ENCODE measurements around the gene TEAD2.

Gene TEAD2
- total RNA-seq = 0 to 2.0 (median 0.04) reads per million in 17 experiments

DNA sequence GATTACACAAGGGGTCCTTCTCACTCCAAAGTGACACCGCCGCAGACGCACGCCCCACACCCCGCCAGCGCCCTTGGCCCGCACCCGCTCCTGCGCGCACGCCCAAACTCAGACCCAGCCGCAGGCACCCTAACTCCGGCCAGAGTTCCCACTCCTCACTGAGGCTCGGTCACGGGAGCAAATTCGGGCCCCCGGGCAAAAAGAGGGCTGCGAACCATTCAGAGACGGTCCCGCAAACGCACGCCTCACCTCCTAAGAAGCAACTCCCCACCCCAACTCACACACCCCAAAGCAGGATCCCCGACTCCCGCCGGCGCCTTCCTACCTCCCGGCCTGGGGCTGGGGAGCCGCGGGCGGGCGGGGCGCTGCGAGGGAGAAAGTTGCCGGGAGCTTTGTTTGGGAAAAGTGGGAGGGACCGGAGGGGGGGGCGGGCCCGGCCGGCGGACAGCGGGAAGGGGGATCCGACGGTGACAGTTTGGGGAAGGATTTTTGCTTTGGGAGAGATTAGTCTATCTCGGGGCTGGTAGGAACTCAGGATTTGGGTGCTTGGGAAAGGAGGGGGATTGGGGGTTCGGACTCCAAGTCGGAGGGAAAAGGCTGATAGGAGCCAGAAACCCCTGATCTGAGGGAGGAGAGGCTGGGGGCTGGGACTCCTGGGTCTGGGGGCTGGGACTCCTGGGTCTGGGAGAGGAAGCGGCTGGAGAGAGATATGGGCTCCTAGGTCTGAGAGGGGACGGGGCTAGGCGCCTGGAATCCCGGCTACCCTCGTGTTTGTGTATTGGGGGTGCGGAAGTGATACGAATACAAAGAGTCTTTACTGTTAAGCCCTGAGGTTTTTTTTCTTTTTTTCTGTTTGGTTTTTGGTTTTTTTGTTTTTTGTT, at the start of gene TEAD2:
TEAD2 (minus strand) TSS at position 369 of the 881 bp plus-strand sequence. CDS start 2,341 bp downstream, outside the sequence.
- DNase-seq = no peak

DNA sequence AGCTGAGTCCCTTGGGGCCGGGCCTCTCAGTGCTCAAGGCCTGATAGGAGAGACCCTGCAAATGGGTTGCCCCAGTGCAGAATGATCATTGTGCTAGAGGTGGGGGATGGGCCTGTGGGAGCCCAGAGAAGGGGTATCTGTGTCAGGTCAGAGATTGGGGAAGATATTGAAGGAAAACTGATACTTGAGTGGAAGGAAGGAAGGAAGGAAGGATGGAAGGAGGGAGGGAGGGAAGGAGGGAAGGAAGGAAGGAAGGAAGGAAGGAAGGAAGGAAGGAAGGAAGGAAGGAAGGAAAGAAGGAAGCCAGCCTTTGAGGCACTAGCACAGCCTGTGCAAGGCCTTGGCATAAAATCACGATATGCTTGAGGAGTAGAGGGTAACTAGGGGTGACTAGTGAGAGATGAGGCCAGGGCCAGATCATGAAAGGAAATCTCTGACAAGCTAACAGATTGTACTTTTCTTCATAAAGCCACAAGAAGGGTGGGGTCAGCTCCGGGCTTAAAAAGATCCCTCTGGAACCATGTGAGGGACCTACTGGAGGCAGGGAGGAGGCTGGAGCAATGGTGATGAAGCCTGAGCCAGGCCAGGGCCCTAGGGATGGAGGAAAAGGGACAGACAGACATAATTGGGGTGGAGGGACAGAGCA, 49.6 kb upstream of the TEAD2 start:
- DNase-seq = no peak

GRCh38 chr19:49409441-49410029, 47.3 kb upstream of the TEAD2 start:
- peak; percentile 59 to 83 (median 80) for DNase-seq

DNA sequence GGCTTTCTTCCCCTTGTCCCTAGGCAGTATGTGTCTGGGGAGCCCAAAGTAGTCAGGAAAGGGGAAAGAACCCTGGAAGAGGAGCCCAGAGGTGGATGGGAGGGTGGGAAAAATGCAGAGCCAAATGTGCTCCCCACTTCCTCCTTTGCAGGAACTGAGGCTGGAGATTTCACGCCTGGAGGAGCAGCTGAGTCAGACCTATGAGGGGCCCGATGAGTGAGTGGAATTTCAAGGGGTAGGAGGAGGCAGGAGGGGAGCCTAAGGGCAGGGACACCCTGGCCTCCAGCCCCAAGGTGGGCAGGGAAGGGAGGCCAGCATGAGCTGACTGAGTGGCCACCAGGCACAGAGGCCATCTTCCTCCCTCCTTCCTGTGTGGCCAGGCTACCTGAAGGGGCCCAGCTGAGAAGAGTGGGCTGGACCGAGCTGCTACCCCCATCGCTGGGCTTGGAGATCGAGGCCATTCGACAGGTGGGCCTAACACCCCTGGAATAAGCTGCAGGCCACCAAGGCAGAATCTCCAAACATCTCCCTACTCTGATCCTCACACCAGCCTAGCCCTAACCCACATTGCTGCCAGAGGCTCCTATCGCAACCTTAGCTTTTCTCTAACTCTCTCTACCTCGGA, 46.7 kb upstream of the TEAD2 start:
- DNase-seq = peak; percentile 23 to 59 (median 55)

GRCh38 chr19:49407482-49408015, 45.3 kb upstream of the TEAD2 start:
- no peak for DNase-seq

DNA sequence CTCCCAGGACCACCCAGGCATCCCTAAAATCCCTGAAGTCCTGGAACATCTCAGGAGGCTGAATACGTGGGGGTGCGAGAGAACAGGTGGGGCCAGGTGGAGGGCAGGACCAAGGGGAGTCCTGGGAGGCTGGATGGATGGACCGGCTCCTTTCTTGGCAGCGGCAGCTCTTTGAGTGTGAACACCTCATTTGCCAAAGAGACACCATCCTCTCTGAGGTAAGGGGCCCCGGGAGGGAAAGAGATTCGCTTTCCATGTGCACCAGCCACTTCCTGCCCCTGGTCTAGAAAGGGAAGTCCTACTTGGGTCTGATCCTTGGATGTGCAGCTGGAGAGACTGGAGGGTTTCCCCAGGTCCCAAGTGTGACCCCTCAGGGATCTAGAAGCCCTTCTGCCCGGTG, 44.9 kb upstream of the TEAD2 start:
- DNase-seq = peak in 1 of 4 experiments; percentile 9

- DNase-seq = no peak
These were observed 41.4 kb upstream of the TEAD2 start for GRCh38 chr19:49403404-49404187.

DNA sequence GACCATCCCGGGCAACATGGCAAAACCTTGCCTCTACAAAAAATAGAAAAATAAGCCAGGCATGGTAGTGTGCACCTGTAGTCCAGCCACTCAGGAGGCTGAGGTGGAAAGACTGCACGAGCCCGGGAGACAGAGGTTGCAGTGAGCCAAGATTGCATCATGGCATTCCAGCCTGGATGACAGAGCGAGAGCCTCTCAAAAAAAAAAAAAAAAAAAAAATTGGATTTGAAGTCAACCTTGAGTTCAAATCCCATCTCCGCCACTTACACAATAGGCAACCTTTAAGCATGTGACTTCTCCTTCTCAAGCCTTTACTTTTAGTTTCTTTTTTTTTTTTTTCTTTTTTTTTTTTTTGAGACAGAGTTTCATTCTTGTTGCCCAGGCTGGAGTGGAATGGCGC, 37.8 kb upstream of the TEAD2 start:
- DNase-seq = no peak

GRCh38 chr19:49398931-49399330, 36.7 kb upstream of the TEAD2 start:
- no peak for DNase-seq

DNA sequence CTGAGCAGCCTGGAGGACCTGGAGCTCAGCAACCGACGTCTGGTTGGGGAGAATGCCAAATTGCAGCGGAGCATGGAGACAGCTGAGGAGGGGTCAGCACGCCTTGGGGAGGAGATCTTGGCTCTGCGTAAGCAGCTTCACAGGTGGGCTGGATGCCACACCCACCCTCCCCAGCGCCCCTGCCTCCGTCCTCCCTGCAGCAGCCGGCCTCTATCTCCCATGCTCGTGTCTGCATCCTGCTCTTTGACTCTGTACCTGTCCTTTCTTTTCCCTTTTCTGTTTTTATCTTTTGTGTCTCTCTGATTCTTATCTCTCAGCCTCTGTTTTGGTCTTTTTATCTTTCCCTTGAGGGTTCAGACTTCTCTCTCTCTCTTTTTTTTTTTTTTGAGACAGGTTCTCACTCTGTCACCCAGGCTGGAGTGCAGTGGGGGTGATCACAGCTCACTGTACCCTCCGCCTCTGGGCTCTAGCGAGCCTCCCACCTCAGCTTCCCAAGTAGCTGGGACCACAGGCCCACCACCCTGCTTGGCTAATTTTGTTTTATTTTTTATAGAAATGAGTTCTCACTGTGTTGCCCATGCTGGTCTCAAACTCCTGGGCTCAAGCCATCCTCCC, 35.9 kb upstream of the TEAD2 start:
- DNase-seq = no peak

- DNase-seq = no peak
These were observed 34.7 kb upstream of the TEAD2 start for GRCh38 chr19:49396738-49397505.

GRCh38 chr19:49395581-49396407, 33.6 kb upstream of the TEAD2 start:
- peak in 1 of 4 experiments; percentile 38 for DNase-seq

DNA sequence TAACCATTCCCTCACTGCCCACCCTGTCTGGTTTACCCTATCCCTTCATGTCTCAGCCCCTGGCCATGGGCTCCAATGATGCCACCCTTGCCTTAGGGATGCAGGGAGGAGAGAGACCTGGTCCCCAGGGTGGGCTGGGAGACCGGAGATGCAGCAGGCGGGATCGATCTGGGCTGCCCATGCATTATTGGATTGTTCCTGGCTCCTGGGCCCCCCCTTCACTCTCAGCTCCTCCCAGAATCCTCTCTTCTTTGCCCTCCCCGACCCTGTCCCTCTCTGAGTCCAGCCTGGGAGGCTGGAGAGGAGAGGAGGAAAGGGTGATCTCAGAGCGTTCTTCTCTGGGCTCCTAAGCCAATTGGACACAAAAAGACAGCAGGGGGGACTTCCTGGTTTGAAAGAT, 31.7 kb upstream of the TEAD2 start:
- DNase-seq = no peak

GRCh38 chr19:49391581-49392399, 29.6 kb upstream of the TEAD2 start:
- DNase-seq = peak; percentile 78 to 90 (median 85)

DNA sequence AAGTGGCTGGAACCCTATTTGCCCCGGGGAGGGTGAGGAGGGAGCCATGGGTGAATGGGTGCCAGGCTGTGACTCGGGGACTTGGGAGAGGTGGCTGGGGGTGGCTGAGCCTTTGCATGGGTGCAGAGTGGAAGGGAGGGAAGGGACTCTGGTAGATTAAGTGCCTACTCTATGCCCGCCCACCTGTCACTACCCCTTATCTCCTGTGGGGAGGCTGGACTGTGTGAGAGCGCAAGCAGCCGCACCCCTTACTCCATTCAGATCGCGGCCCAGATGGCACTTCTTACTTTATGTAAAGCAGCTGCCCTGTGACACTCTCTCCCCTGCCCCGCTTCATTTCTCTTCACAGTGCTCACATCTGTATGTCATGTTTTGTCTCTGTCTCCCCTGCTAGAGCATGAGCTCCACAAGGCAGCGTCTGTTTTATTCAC, 28.7 kb upstream of the TEAD2 start:
- DNase-seq = no peak

GRCh38 chr19:49390131-49390928, 28.1 kb upstream of the TEAD2 start:
- no peak for DNase-seq

DNA sequence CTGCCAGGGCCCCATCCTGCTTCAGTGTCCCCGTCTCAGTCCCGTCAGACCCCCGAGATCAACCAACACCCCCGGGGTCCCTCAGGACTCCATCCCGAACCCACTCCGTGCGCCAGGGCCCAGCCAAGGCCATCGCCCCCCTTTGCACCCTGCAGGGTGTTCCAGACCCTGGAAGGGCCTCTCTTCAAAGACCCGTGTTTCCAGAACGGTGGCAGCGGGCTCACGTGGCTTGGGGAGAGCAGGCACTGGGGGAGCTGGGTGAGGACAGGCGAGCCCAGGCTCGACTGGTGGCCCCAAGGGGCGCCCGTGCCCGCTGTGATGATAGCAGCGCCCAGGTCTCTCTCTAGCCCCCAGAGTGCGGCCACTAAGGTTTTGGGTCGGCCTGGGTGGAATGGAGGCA, 27.2 kb upstream of the TEAD2 start:
- DNase-seq = no peak

- peak; percentile 85 to 89 (median 88) for DNase-seq
These were observed 25.7 kb upstream of the TEAD2 start, which contains the start of gene KASH5 for GRCh38 chr19:49387936-49388372. TSS of gene KASH5 (plus strand) at chr19:49388249. CDS start at chr19:49390884, 2,635 bp downstream.
